ENCODE results near the gene ELAVL1. TPM values are rescaled to one million over a fixed set of nuclear protein-coding genes. Genes with fewer than 3 reads are reported as not detected.

The ELAVL1 gene
- total and polyA plus RNA-seq, 9 of the 15 experiments (the other 6 are each of a cell fraction or from before 2014, with no cell fraction given): 4.3 to 172 (median 69.2) TPM

DNA sequence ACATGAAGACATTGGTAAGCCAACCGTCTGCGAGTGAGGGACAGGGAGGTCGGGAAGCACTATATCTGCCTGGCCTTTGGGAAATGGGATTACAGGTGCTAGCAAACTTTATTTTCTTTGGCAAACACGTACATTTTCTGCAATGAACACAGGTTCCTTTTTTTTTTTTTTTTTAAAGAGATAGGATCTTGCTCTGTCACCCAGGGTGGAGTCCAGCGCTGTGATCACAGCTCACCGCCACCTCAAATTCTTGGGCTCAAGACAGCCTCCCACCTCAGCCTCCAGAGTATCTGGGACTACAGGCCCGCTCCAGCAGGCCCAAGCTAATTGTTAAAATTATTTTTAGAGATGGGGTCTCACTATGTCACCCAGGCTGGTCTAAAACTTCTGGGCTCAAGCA lies 24.2 kb downstream of the ELAVL1 start (continued):
- TF ChIP-seq PML (IDR thresholded peaks at IDR 0.05; ENCODE audit: low read length) (no peak), NCOR1 (IDR thresholded peaks at IDR 0.05) (no peak), ARID1B (IDR thresholded peaks at IDR 0.05) (peak; percentile 38; the same call in 1 of the 2 replicates), GABPB2 (CRISPR knock-in tag; conservative IDR thresholded peaks at IDR 0.05) (no peak), ZNF384 (IDR thresholded peaks at IDR 0.05; ENCODE audit: low read depth, low read length) (peak; percentile 96), PHB2 (IDR thresholded peaks at IDR 0.05; ENCODE audit: low read depth) (no peak), NFE2 (IDR thresholded peaks at IDR 0.05; ENCODE audit: low read depth) (peak; percentile 82), ZFX (CRISPR knock-in tag; IDR thresholded peaks at IDR 0.05) (peak; percentile 5; the same call in 1 of the 2 replicates), BRF1 (IDR thresholded peaks at IDR 0.05; ENCODE audit: borderline replicate concordance, extremely low read depth, insufficient read length) (no peak), TRIM25 (IDR thresholded peaks at IDR 0.05; ENCODE audit: borderline replicate concordance) (no peak), ZNF445 (CRISPR knock-in tag; IDR thresholded peaks at IDR 0.05; ENCODE audit: low read depth) (no peak), ZBTB17 (CRISPR knock-in tag; IDR thresholded peaks at IDR 0.05) (no peak), ZNF740 (CRISPR knock-in tag; IDR thresholded peaks at IDR 0.05) (no peak), ZNF740 (tag; IDR thresholded peaks at IDR 0.05) (no peak), ZNF316 (IDR thresholded peaks at IDR 0.05) (peak; percentile 16; the same call in 1 of the 2 replicates), EHMT2 (IDR thresholded peaks at IDR 0.05) (no peak), ZNF408 (CRISPR knock-in tag; IDR thresholded peaks at IDR 0.05; ENCODE audit: low read depth) (no peak), SREBF2 (CRISPR knock-in tag; IDR thresholded peaks at IDR 0.05) (no peak), ZNF121 (CRISPR knock-in tag; conservative IDR thresholded peaks at IDR 0.05) (peak; percentile 60; the same call in 1 of the 2 replicates), MAFK (IDR thresholded peaks at IDR 0.05; ENCODE audit: low read length) (no peak), CREM (IDR thresholded peaks at IDR 0.05; ENCODE audit: low read depth) (0 out of 2 replicates have a peak, but pooled peaks have one; percentile 10), MCM2 (IDR thresholded peaks at IDR 0.05; ENCODE audit: low read depth) (no peak)
- TF ChIP-seq, protein P1, sequence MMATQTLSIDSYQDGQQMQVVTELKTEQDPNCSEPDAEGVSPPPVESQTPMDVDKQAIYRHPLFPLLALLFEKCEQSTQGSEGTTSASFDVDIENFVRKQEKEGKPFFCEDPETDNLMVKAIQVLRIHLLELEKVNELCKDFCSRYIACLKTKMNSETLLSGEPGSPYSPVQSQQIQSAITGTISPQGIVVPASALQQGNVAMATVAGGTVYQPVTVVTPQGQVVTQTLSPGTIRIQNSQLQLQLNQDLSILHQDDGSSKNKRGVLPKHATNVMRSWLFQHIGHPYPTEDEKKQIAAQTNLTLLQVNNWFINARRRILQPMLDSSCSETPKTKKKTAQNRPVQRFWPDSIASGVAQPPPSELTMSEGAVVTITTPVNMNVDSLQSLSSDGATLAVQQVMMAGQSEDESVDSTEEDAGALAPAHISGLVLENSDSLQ (IDR thresholded peaks at IDR 0.05): peak; percentile 17; the same call in 1 of the 2 replicates
